ENCODE results near the gene CSTA. TPM values are rescaled to one million over a fixed set of nuclear protein-coding genes. Genes with fewer than 3 reads are reported as not detected.

CSTA gene, protein sequence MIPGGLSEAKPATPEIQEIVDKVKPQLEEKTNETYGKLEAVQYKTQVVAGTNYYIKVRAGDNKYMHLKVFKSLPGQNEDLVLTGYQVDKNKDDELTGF
- total RNA-seq (not detected in 2 replicates), polyA plus RNA-seq (not detected in 2 replicates)

DNA sequence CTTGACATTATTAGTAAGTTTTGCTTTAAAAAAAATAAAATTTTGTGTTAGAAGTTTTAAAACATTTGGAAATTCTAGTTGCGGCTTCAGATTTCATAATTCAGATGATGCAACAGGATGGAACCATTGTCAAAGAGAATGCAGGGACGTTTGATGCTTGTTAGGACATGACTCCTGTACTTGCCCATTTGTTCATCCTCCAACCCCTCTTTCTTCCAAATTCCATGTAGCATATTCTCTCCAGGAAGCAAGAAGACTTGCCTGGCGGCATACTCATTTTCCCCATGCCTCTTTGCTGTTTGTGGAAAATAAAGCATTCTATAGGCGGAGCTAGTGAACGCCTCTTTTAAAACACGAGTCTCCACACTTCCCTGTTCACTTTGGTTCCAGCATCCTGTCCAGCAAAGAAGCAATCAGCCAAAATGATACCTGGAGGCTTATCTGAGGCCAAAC lies at the start of gene CSTA:
CSTA (plus strand) TSS at position 378 of the 453 bp plus-strand sequence; CDS start at position 423, 45 bp downstream.
- peak in 1 of 2 donors; percentile 63 for DNase-seq (ENCODE audit: low read depth in 1 of 2, low spot score in 1 of 2)
- TF ChIP-seq CTCF (IDR thresholded peaks at IDR 0.05; ENCODE audit: low read depth, low read length) = no peak
- H3K27ac ChIP-seq = no peak within 1 kb of the TSS
- H3K9me3 ChIP-seq (ENCODE audit: low read depth) = no peaks in the 10 kb centered on the region
- H3K4me3 ChIP-seq = no peak within 1 kb of the TSS
- H3K36me3 ChIP-seq = no peaks in the 10 kb centered on the region
- H3K27me3 ChIP-seq = no peaks in the 10 kb centered on the region
- H3K4me1 ChIP-seq (ENCODE audit: low read depth) = no peaks in the 10 kb centered on the region

DNA sequence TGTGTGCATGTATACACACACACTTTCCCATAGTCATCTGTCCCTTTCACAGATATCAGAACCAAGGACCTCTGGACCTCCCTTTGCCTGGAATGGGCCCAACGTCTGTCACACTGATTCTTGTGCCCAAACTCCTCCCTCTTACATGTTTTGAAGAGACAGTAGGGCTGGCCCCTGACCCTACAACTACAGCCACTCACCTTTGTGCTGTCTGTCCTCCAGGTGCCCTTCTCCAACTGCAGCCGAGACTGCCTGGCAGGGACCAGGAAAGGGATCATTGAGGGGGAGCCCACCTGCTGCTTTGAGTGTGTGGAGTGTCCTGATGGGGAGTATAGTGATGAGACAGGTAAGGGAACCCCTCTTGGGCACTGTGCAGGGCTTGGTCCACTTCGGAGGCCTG lies 43.2 kb upstream of the CSTA start:
- H3K27ac ChIP-seq = no peak overlapping the region
- no peaks in the 10 kb centered on the region for H3K27me3 ChIP-seq
- no peaks in the 10 kb centered on the region for H3K36me3 ChIP-seq
- H3K9me3 ChIP-seq (ENCODE audit: low read depth) = no peaks in the 10 kb centered on the region
- no peak for TF ChIP-seq CTCF (IDR thresholded peaks at IDR 0.05; ENCODE audit: low read depth, low read length)
- no peaks in the 10 kb centered on the region for H3K4me1 ChIP-seq (ENCODE audit: low read depth)
- H3K4me3 ChIP-seq = no peak overlapping the region
- no peak for DNase-seq (ENCODE audit: low read depth in 1 of 2, low spot score in 1 of 2)

GRCh38 chr3:122283796-122284445 lies 41.1 kb upstream of the CSTA start:
- Histone ChIP-seq H3K36me3 (no peaks in the 10 kb centered on the region), H3K4me3 (no peak overlapping the region), H3K27ac (no peak overlapping the region), H3K27me3 (peaks cover 1% of the 10 kb centered on the region), H3K9me3 (ENCODE audit: low read depth) (no peaks in the 10 kb centered on the region), H3K4me1 (ENCODE audit: low read depth) (no peaks in the 10 kb centered on the region)
- DNase-seq (ENCODE audit: low read depth in 1 of 2, low spot score in 1 of 2) = no peak
- no peak for TF ChIP-seq CTCF (IDR thresholded peaks at IDR 0.05; ENCODE audit: low read depth, low read length)

- Histone ChIP-seq H3K36me3 (no peaks in the 10 kb centered on the region), H3K27me3 (peaks cover 2% of the 10 kb centered on the region), H3K4me3 (no peak overlapping the region), H3K4me1 (ENCODE audit: low read depth) (no peaks in the 10 kb centered on the region), H3K27ac (no peak overlapping the region), H3K9me3 (ENCODE audit: low read depth) (no peaks in the 10 kb centered on the region)
- DNase-seq (ENCODE audit: low read depth in 1 of 2, low spot score in 1 of 2) = no peak
- no peak for TF ChIP-seq CTCF (IDR thresholded peaks at IDR 0.05; ENCODE audit: low read depth, low read length)
Measured at GRCh38 chr3:122284486-122284885, 40.6 kb upstream of the CSTA start.

DNA sequence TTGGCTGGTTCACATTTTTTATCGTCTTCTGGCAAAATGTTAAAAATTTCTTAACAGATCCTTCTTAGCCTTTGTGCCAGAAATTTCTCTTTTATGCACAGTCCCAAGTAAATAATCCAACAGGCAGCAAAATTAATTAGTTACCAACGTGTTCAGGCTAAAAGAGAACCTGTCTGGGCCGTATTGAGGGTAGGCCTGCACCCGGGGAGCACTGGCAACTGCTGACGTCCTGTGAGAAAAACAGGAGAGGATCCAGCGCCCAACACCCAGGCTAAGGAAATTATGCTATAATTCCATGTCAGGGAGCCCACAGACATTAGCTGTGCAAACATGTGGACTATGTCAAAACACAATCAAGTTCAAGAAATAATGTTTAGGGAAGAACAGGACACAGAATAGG lies 30.7 kb upstream of the CSTA start:
- TF ChIP-seq CTCF (IDR thresholded peaks at IDR 0.05; ENCODE audit: low read depth, low read length) = no peak
- no peaks in the 10 kb centered on the region for H3K4me1 ChIP-seq (ENCODE audit: low read depth)
- no peak for DNase-seq (ENCODE audit: low read depth in 1 of 2, low spot score in 1 of 2)
- H3K4me3 ChIP-seq = no peak overlapping the region
- H3K27me3 ChIP-seq = no peaks in the 10 kb centered on the region
- no peaks in the 10 kb centered on the region for H3K9me3 ChIP-seq (ENCODE audit: low read depth)
- H3K27ac ChIP-seq = no peak overlapping the region
- H3K36me3 ChIP-seq = no peaks in the 10 kb centered on the region

Data from cardiac muscle cell (in vitro differentiated cells and primary cell).